NCI-H526 (cell line): ENCODE measurements around the gene PRAMEF6.
"Not testable (repeated sequence)": the region's sequence is repeated elsewhere in the genome, so short reads cannot be mapped to it uniquely, and the experiment has no call there.

Experiments
- DNase-seq, 2 experiments: peaks; one replicate each; lab custom pipeline; 2025; lab: John Stamatoyannopoulos, UW

Gene PRAMEF6

DNA sequence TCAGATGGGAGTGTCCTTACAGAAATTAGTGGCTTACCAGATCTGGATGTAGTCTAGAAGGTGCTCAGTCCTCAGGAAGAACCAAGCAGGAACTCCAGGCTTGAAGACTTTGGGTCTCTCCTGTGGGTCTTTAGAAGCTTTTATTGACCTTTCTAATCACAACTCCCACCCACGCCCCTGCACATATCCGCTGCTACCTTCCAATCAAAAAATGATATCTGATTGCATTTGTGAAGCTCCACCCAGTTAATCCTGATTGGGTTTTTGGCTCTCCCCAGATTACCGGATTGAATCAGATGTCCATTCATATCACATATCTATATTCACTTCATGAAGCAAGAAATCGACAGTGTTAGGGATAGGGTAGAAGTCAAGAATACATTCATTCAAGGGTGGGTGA lies at the start of gene PRAMEF6:
Gene PRAMEF6 (minus strand): TSS at position 101 of the 400 bp plus-strand sequence. CDS start 5,062 bp downstream, outside the sequence.
- not testable (repeated sequence) for DNase-seq

GRCh38 chr1:12924368-12924767 lies 23.0 kb downstream of the PRAMEF6 start:
- DNase-seq: not testable (repeated sequence)

- DNase-seq: not testable (repeated sequence)
These were observed 25.6 kb downstream of the PRAMEF6 start for GRCh38 chr1:12921749-12922148.

DNA sequence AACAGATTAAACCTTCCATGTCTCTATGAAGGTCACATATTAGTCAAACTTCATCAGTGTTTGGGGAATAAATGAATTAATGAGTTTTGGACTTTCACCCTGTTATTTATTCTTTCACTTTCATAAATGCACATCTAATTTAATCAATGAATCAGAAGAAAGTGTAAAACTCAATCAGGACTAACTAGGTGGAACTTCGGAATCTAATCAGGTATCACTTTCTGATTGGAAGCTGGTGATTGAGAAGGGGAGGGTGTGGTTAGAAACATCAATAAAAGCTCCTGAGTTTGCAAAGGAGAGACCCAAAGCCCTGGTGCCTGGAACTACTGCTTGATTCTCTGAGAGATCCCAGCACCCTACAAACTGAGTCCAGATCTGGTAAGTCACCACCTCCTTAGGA lies 31.1 kb downstream of the PRAMEF6 start, which contains the start of gene PRAMEF7:
Gene PRAMEF7 (plus strand): TSS at position 301 of the 400 bp plus-strand sequence. CDS start 1,083 bp downstream, outside the sequence.
- DNase-seq: not testable (repeated sequence)

- not testable (repeated sequence) for DNase-seq
These were observed 43.4 kb downstream of the PRAMEF6 start for GRCh38 chr1:12903793-12904572.

DNA sequence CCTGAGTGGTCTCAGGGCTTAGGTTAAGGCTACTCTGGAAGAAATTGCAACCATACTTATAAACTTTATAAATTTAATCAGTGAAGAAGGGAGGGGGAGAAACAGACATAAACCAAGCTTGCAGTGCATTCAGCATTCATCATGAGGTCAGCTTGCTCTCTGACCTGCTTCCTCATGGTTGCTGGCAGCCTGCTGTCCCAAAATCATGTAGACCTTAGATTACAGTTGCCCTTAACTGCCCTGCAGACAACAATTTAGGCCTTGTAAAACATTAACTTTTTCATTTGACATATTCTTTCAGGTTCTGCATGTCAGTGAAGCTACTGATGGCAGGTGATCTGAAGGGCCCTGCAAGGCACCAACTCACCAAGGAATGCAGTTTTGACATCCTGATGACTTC lies 48.2 kb downstream of the PRAMEF6 start:
- not testable (repeated sequence) for DNase-seq

GRCh38 chr1:12898170-12898569 lies 49.2 kb downstream of the PRAMEF6 start, which contains the start of gene PRAMEF10:
Gene PRAMEF10, minus strand, starts transcription at chr1:12898270. Its CDS starts 2,423 bp downstream, at chr1:12895847.
- DNase-seq: not testable (repeated sequence)
